Suprapubic skin (tissue), 4 donors: ENCODE results near the gene TEX53. TPM values are rescaled to one million over a fixed set of nuclear protein-coding genes. Genes with fewer than 3 reads are reported as not detected.

ENCODE experiments used
- DNase-seq, 2 donors: peaks; one replicate each; pipeline ENCODE4 v3.0.0-alpha.2; 2019; ENCODE audit warnings: low spot score in 2 of 2
- H3K27ac ChIP-seq: fragments of 200-600 bp; sonication (generic); one replicate; pipeline ENCODE4 v1.5.1; 2019
- H3K27me3 ChIP-seq: fragments of 200-600 bp; sonication (generic); one replicate; pipeline ENCODE4 v1.5.1; 2019
- H3K36me3 ChIP-seq: fragments of 200-600 bp; sonication (generic); one replicate; pipeline ENCODE4 v1.5.1; 2019
- H3K4me1 ChIP-seq: fragments of 200-600 bp; sonication (generic); one replicate; pipeline ENCODE4 v1.5.1; 2019
- H3K4me3 ChIP-seq: fragments of 200-600 bp; sonication (generic); one replicate; pipeline ENCODE4 v1.5.1; 2019; ENCODE audit warnings: mild to moderate bottlenecking
- H3K9me3 ChIP-seq: fragments of 200-600 bp; sonication (generic); one replicate; pipeline ENCODE4 v1.5.1; 2019
- EP300 ChIP-seq: sonication (generic); formaldehyde crosslinking; IDR thresholded peaks from one replicate; pipeline ENCODE4 v1.6.1; 2017; ENCODE audit warnings: antibody characterized with exemption
- POLR2A ChIP-seq, 2 donors: fragments of 450-650 bp; IDR thresholded peaks; one replicate each; pipeline ENCODE4 v1.6.1; 2017; ENCODE audit warnings: antibody characterized with exemption in 2 of 2, mild to moderate bottlenecking in 2 of 2, moderate library complexity in 2 of 2
- POLR2AphosphoS5 ChIP-seq, 3 donors: sonication (generic); formaldehyde crosslinking; IDR thresholded peaks; one replicate each; pipeline ENCODE4 v1.6.1; 2017; ENCODE audit warnings: antibody characterized with exemption in 3 of 3
- WGBS: methylation state at CpG from one replicate; pipeline ENCODE4 v1.1.5; 2018; 5-methylcytosine and 5-hydroxymethylcytosine counted together
- total RNA-seq, 4 donors: library from RNA; depleted of rRNA; stranded (reverse); fragments of >200 nt; gene quantifications; one replicate each; pipeline ENCODE4 v1.1.0, GENCODE V29; 2016
- TF ChIP-seq, protein P1 (sequence below), 2 donors: fragments of 200-600 bp in 1 of 2; fragments of 450-650 bp in 1 of 2; sonication (generic) in 1 of 2; IDR thresholded peaks; one replicate each; pipeline ENCODE4 v1.5.1; 2016 to 2019; ENCODE audit warnings: antibody characterized with exemption in 2 of 2, mild to moderate bottlenecking in 1 of 2, moderate library complexity in 1 of 2

The TEX53 gene
- total RNA-seq, 4 donors from 2014 or later = not detected

GRCh38 chr9:114666851-114667250 is 9.2 kb upstream of the TEX53 start:
- Histone ChIP-seq H3K27ac (no peak overlapping the region), H3K4me1 (no peaks in the 10 kb centered on the region), H3K9me3 (no peaks in the 10 kb centered on the region), H3K36me3 (no peaks in the 10 kb centered on the region), H3K4me3 (no peak overlapping the region), H3K27me3 (peaks cover 6% of the 10 kb centered on the region)
- WGBS = 68% methylated on average over 4 of the region's 4 CpGs
- no peak for DNase-seq
- no peak for TF ChIP-seq POLR2A (IDR thresholded peaks at IDR 0.05)

DNA sequence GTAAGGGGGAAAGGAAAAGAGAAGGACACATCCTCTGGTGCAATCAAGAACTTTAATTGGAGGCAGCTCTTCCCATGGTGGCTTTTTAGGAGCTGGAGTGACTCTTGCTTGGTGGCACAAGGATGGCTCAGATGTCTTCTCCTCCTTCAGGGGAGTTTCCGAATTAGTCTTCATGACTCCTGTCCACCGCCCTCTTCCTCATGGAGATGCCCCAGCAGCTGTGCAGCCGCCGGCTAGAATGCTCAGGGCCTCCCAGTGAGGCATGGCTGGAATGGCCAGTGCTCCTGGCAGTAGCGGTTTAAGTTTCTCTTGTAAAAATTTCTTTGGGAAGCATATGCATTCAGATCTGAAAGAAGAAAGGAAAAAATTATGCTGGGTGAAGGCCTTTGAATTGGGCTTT is 8.8 kb upstream of the TEX53 start:
- Histone ChIP-seq H3K27ac (no peak overlapping the region), H3K4me3 (no peak overlapping the region), H3K9me3 (no peaks in the 10 kb centered on the region), H3K36me3 (no peaks in the 10 kb centered on the region), H3K4me1 (no peaks in the 10 kb centered on the region), H3K27me3 (peaks cover 6% of the 10 kb centered on the region)
- no peak for DNase-seq
- no peak for TF ChIP-seq EP300
- no peak for TF ChIP-seq POLR2AphosphoS5 (IDR thresholded peaks at IDR 0.05)
- no peak for TF ChIP-seq POLR2A (IDR thresholded peaks at IDR 0.05)
- TF ChIP-seq, protein P1, sequence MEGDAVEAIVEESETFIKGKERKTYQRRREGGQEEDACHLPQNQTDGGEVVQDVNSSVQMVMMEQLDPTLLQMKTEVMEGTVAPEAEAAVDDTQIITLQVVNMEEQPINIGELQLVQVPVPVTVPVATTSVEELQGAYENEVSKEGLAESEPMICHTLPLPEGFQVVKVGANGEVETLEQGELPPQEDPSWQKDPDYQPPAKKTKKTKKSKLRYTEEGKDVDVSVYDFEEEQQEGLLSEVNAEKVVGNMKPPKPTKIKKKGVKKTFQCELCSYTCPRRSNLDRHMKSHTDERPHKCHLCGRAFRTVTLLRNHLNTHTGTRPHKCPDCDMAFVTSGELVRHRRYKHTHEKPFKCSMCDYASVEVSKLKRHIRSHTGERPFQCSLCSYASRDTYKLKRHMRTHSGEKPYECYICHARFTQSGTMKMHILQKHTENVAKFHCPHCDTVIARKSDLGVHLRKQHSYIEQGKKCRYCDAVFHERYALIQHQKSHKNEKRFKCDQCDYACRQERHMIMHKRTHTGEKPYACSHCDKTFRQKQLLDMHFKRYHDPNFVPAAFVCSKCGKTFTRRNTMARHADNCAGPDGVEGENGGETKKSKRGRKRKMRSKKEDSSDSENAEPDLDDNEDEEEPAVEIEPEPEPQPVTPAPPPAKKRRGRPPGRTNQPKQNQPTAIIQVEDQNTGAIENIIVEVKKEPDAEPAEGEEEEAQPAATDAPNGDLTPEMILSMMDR (IDR thresholded peaks at IDR 0.05) = no peak
- 92% methylated on average over 5 of the region's 5 CpGs for WGBS

- WGBS = 78% methylated on average over 3 of the region's 3 CpGs
- DNase-seq = no peak
- TF ChIP-seq POLR2AphosphoS5 (IDR thresholded peaks at IDR 0.05) = no peak
- TF ChIP-seq, protein P1 (IDR thresholded peaks at IDR 0.05) = no peak
- no peak for TF ChIP-seq POLR2A (IDR thresholded peaks at IDR 0.05)
- no peak for TF ChIP-seq EP300
- H3K4me1 ChIP-seq = no peaks in the 10 kb centered on the region
- H3K36me3 ChIP-seq = no peaks in the 10 kb centered on the region
- H3K4me3 ChIP-seq = no peak overlapping the region
- H3K27ac ChIP-seq = no peak overlapping the region
- peaks cover 6% of the 10 kb centered on the region for H3K27me3 ChIP-seq
- H3K9me3 ChIP-seq = no peaks in the 10 kb centered on the region
These were observed 6.6 kb upstream of the TEX53 start for GRCh38 chr9:114664181-114664580.

DNA sequence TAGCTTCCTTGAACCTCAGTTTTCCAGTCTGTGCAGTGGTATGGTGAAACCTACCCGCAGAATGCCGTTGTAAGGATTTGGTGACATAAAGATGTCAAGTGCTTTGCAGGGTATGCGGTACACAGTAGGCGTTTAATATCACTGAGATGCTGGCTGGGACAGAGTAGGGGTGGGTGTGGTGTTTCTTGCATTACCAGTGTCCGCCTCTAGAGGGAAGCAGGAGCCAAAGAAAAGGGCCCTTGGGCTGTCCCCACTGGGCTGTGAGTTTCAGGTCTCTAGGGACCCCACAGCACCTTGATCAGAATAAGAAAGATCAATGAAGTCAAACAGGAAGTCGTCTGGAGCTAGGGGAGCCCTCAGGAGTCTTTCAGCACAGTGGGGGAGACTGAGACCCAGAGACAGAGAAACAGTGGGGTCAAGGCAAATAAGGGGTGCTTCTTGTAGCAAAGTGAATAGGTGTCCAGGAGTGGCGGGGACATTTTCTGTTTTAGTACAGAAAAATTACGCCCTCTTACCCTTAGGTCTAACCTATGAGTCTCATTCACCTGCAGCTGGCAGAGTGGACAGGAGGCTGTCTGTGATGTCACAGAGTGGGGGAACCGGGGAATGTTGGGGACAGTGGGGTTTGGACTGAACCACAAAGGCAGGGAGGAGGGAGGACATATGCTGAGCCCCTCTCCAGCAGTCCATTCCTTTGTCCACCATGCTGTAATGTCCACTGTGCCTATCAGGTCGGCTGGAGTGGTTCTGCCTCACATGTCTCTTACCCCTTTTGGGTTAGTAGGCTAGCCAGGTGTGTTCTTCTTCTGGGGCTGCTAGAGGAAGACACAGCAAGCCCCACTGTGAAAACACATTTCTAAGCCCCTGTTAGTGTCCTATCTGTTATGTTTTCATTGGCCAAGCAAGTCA is 4.7 kb upstream of the TEX53 start:
- TF ChIP-seq, protein P1 (IDR thresholded peaks at IDR 0.05) = peak; percentile 37 to 82
- no peak for TF ChIP-seq POLR2A (IDR thresholded peaks at IDR 0.05)
- Histone ChIP-seq H3K36me3 (no peaks in the 10 kb centered on the region), H3K9me3 (no peaks in the 10 kb centered on the region), H3K4me1 (no peaks in the 10 kb centered on the region), H3K27ac (no peak overlapping the region), H3K27me3 (peaks cover 6% of the 10 kb centered on the region), H3K4me3 (no peak overlapping the region)
- 41% methylated on average over 10 of the region's 10 CpGs for WGBS
- DNase-seq = no peak

DNA sequence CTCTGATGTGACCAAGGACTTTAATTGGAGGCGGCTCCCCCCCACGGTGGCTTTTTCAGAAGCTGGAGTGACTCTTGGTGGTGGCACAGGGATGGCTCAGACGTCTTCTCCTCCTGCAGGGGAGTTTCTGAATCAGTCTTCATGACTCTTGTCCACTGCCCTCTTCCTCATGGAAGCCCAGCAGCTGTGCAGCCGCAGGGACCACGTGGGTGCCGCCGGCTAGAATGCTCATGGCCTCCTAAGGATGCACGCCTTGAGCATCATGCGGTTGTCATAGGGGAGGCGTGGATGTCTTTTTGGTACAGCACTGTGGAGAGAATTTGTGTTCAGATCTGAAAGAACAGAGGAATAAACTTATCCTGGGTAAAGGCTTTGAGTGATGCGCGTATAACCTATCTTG is 1.3 kb downstream of the TEX53 start:
- WGBS = 82% methylated on average over 12 of the region's 12 CpGs
- H3K9me3 ChIP-seq = no peaks in the 10 kb centered on the region

More for the DNA sequence above, 1.3 kb downstream of the TEX53 start:
- Histone ChIP-seq H3K4me3 (no peak overlapping the region), H3K36me3 (no peaks in the 10 kb centered on the region), H3K27ac (no peak overlapping the region), H3K4me1 (peaks cover 3% of the 10 kb centered on the region), H3K27me3 (no peaks in the 10 kb centered on the region)
- no peak for TF ChIP-seq POLR2AphosphoS5 (IDR thresholded peaks at IDR 0.05)
- no peak for TF ChIP-seq POLR2A (IDR thresholded peaks at IDR 0.05)
- TF ChIP-seq, protein P1 (IDR thresholded peaks at IDR 0.05) = no peak
- no peak for TF ChIP-seq EP300
- no peak for DNase-seq
